Right cardiac atrium (tissue), 5 donors: ENCODE results near the gene SLCO1B3. TPM values are rescaled to one million over a fixed set of nuclear protein-coding genes. Genes with fewer than 3 reads are reported as not detected.
"Not testable (repeated sequence)": the region's sequence is repeated elsewhere in the genome, so short reads cannot be mapped to it uniquely, and the experiment has no call there.

Experiments
- ATAC-seq, 2 donors: fragments of 200-7000 bp; cut with Tn5 transposase; one replicate each; pipeline versions ENCODE4 v1.8.0 to v1.9.1; 2020; ENCODE audit warnings: moderate library complexity in 2 of 2, mild to moderate bottlenecking in 1 of 2
- DNase-seq, 3 donors: peaks; one replicate each; pipeline ENCODE4 v3.0.0-alpha.2; 2020
- H3K27ac ChIP-seq: one replicate; pipeline ENCODE4 v1.5.1; 2013; ENCODE audit warnings: mild to moderate bottlenecking, low read length, control low read depth, moderate library complexity
- H3K27me3 ChIP-seq: one replicate; pipeline ENCODE4 v1.6.1; 2013; ENCODE audit not compliant: control insufficient read depth, insufficient read depth
- H3K4me1 ChIP-seq: one replicate; pipeline ENCODE4 v1.6.1; 2013; ENCODE audit warnings: low read length; ENCODE audit not compliant: control insufficient read depth, insufficient read depth
- H3K4me3 ChIP-seq: one replicate; pipeline ENCODE4 v1.5.1; 2013; ENCODE audit warnings: low read length, control low read depth
- H3K9me3 ChIP-seq: one replicate; pipeline ENCODE4 v1.6.1; 2013; ENCODE audit warnings: low read length; ENCODE audit not compliant: control insufficient read depth
- WGBS: extraction: QIAGEN DNeasy Blood & Tissue Kit; methylation state at CpG from one replicate; pipeline ENCODE4 v1.1.7; 2013; 5-methylcytosine and 5-hydroxymethylcytosine counted together
- intact Hi-C, 4 donors: fragments of 100-400 bp; cut with DNase I; formaldehyde crosslinking; loops; one replicate each; pipeline versions ENCODE4 v1.11.0 to v1.14.0; 2022 to 2023
- long read RNA-seq, 4 donors: library from polyadenylated mRNA; unstranded; transcript quantifications; one replicate each; pipeline ENCODE4 v2.0.0, GENCODE V29; 2020 to 2021
- polyA plus RNA-seq: library from polyadenylated mRNA; stranded (reverse); fragments of 200-250 nt; gene quantifications from one replicate; pipeline ENCODE4 v1.2.3, GENCODE V29; 2013
- total RNA-seq, 4 donors: library from RNA; stranded (reverse); fragmentation: NEBNext Ultra II Directional; extraction: Animal tissue kit (Norgen Biotek cat#: 25700); gene quantifications; one replicate each; pipeline ENCODE4 v1.2.1, GENCODE V29; 2021
- donor health status: healthy with polysubstance abuse.
- donor health status: DM: no; HTN: yes; CAD: no.
- donor health status: DM: no; HTN: no; CAD: no.
- donor health status: DM: no; HTN: yes; CAD: no; lungs with severe emphysema.
- donor health status: DM: yes; HTN: yes; CAD: no.

The SLCO1B3 gene
- total RNA-seq, result not detected
- polyA plus RNA-seq, result not detected
- long read RNA-seq, donor 1, result 0 reads
- long read RNA-seq, donor 2, result 0 reads
- long read RNA-seq, donor 3, result 0 reads
- long read RNA-seq, donor 4, result 0 reads

- Histone ChIP-seq H3K27me3 (no peaks in the 10 kb centered on the region), H3K9me3 (no peaks in the 10 kb centered on the region), H3K4me3 (no peak within 1 kb of the TSS), H3K4me1 (no peaks in the 10 kb centered on the region), H3K27ac (no peak within 1 kb of the TSS)
- intact Hi-C loops, result no loop called here
- 88% methylated on average over 2 of the region's 2 CpGs for WGBS
- DNase-seq, result no peak
- no peak for ATAC-seq
Measured at GRCh38 chr12:20810487-20810886, at the start of gene SLCO1B3. Gene SLCO1B3, plus strand, starts transcription at chr12:20810705. Its CDS starts 5,034 bp downstream, at chr12:20815739.

- no peak overlapping the region for H3K27ac ChIP-seq
- no peaks in the 10 kb centered on the region for H3K27me3 ChIP-seq
- intact Hi-C loops, result no loop called here
- ATAC-seq (no peak), DNase-seq (no peak)
- 84% methylated on average over 20 of the region's 20 CpGs for WGBS
- no peaks in the 10 kb centered on the region for H3K9me3 ChIP-seq
- no peaks in the 10 kb centered on the region for H3K4me1 ChIP-seq
- no peak overlapping the region for H3K4me3 ChIP-seq
Measured at GRCh38 chr12:20777420-20777819, 33.1 kb upstream of the SLCO1B3 start.

GRCh38 chr12:20778969-20779368 is 31.5 kb upstream of the SLCO1B3 start:
- Histone ChIP-seq H3K9me3 (no peaks in the 10 kb centered on the region), H3K27me3 (no peaks in the 10 kb centered on the region), H3K4me3 (no peak overlapping the region), H3K27ac (no peak overlapping the region), H3K4me1 (no peaks in the 10 kb centered on the region)
- WGBS, result 84% methylated on average over 2 of the region's 2 CpGs
- ATAC-seq, result no peak
- DNase-seq, result no peak
- intact Hi-C loops, result no loop called here

GRCh38 chr12:20779971-20780370 is 30.5 kb upstream of the SLCO1B3 start:
- 64% methylated on average over 3 of the region's 3 CpGs for WGBS
- H3K27ac ChIP-seq, ATAC-seq, DNase-seq, H3K9me3 ChIP-seq, H3K27me3 ChIP-seq, H3K4me3 ChIP-seq, intact Hi-C loops, H3K4me1 ChIP-seq: not testable (repeated sequence)

- H3K4me3 ChIP-seq, H3K27ac ChIP-seq, H3K9me3 ChIP-seq, DNase-seq, H3K4me1 ChIP-seq, intact Hi-C loops, H3K27me3 ChIP-seq, ATAC-seq: not testable (repeated sequence)
- WGBS, result 92% methylated on average over 13 of the region's 13 CpGs
Measured at GRCh38 chr12:20783796-20784357, 26.6 kb upstream of the SLCO1B3 start.

- intact Hi-C loops, result loop anchor here in 1 of 4 donors (10.0 kb wide), 1 partner anchor 1048 kb away; no protein-coding TSS in a partner anchor
- Histone ChIP-seq H3K9me3 (no peaks in the 10 kb centered on the region), H3K4me1 (no peaks in the 10 kb centered on the region), H3K27ac (no peak overlapping the region), H3K27me3 (no peaks in the 10 kb centered on the region), H3K4me3 (no peak overlapping the region)
- ATAC-seq (no peak), DNase-seq (no peak)
- WGBS, result 88% methylated on average over 1 of the region's 1 CpG
Measured at GRCh38 chr12:20792971-20793370, 17.5 kb upstream of the SLCO1B3 start.

- Histone ChIP-seq H3K4me1 (no peaks in the 10 kb centered on the region), H3K27ac (no peak overlapping the region), H3K9me3 (no peaks in the 10 kb centered on the region), H3K27me3 (no peaks in the 10 kb centered on the region), H3K4me3 (no peak overlapping the region)
- intact Hi-C loops, result loop anchor here in 1 of 4 donors (10.0 kb wide), 1 partner anchor 1054 kb away; no protein-coding TSS in a partner anchor
- ATAC-seq, result peak; percentile 55 to 65
- WGBS, result 12% methylated on average over 1 of the region's 1 CpG
- DNase-seq, result no peak
Measured at GRCh38 chr12:20798554-20798953, 12.0 kb upstream of the SLCO1B3 start.

- ATAC-seq (no peak), DNase-seq (no peak)
- 84% methylated on average over 1 of the region's 1 CpG for WGBS
- no peak overlapping the region for H3K4me3 ChIP-seq
- H3K27ac ChIP-seq, result no peak overlapping the region
- H3K9me3 ChIP-seq, result no peaks in the 10 kb centered on the region
- no peaks in the 10 kb centered on the region for H3K4me1 ChIP-seq
- H3K27me3 ChIP-seq, result no peaks in the 10 kb centered on the region
- intact Hi-C loops, result no loop called here
Measured at GRCh38 chr12:20800160-20800559, 10.3 kb upstream of the SLCO1B3 start.

- ATAC-seq (no peak), DNase-seq (no peak)
- no peaks in the 10 kb centered on the region for H3K27me3 ChIP-seq
- H3K4me3 ChIP-seq, result no peak overlapping the region
- H3K27ac ChIP-seq, result no peak overlapping the region
- no peaks in the 10 kb centered on the region for H3K4me1 ChIP-seq
- intact Hi-C loops, result no loop called here
- H3K9me3 ChIP-seq, result no peaks in the 10 kb centered on the region
Measured at GRCh38 chr12:20801035-20801434, 9.5 kb upstream of the SLCO1B3 start.

- 46% methylated on average over 1 of the region's 1 CpG for WGBS
- H3K4me3 ChIP-seq, result no peak overlapping the region
- no peak for DNase-seq
- ATAC-seq, result no peak
- no peaks in the 10 kb centered on the region for H3K27me3 ChIP-seq
- no peaks in the 10 kb centered on the region for H3K4me1 ChIP-seq
- no peak overlapping the region for H3K27ac ChIP-seq
- H3K9me3 ChIP-seq, result no peaks in the 10 kb centered on the region
- intact Hi-C loops, result no loop called here
Measured at GRCh38 chr12:20805921-20806320, 4.6 kb upstream of the SLCO1B3 start.

GRCh38 chr12:20807192-20808080 is 3.1 kb upstream of the SLCO1B3 start:
- WGBS, result 89% methylated on average over 51 of the region's 51 CpGs
- Histone ChIP-seq H3K27me3 (no peaks in the 10 kb centered on the region), H3K4me1 (no peaks in the 10 kb centered on the region), H3K9me3 (no peaks in the 10 kb centered on the region), H3K4me3 (no peak overlapping the region), H3K27ac (no peak overlapping the region)
- ATAC-seq (peak in 1 of 2 donors; percentile 11), DNase-seq (peak in 1 of 3 donors; percentile 46)
- intact Hi-C loops, result no loop called here
